ENCODE results near the gene ERN1. TPM values are rescaled to one million over a fixed set of nuclear protein-coding genes. Genes with fewer than 3 reads are reported as not detected.

ERN1 gene
- polyA plus RNA-seq, 1 donor from 2014 or later: 9.6 TPM

DNA sequence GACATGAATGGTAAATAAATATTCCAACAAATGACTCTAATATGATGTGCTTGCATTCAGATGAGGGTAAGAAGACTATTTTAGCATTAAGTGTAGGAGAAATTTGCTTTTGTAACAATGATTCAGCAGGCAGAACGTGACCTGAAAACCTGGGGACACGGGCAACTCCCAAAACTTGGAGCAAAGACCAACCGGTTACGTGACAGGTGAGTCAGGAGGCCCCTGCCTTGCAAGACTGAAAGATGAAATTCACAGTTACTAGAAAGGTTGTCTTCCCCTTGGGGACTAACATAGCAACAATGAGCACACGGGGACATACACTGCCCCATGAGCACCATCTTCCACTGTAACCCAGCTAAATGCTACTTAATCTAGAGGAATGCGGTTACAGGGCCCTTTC lies 33.5 kb upstream of the ERN1 start:
- Mint-ChIP-seq H3K4me3 (no peak overlapping the region), H3K4me1 (no peaks in the 10 kb centered on the region), H3K27ac (no peak overlapping the region), H3K27me3 (no peaks in the 10 kb centered on the region), H3K9me3 (no peaks in the 10 kb centered on the region), H3K36me3 (peaks cover 7% of the 10 kb centered on the region)

DNA sequence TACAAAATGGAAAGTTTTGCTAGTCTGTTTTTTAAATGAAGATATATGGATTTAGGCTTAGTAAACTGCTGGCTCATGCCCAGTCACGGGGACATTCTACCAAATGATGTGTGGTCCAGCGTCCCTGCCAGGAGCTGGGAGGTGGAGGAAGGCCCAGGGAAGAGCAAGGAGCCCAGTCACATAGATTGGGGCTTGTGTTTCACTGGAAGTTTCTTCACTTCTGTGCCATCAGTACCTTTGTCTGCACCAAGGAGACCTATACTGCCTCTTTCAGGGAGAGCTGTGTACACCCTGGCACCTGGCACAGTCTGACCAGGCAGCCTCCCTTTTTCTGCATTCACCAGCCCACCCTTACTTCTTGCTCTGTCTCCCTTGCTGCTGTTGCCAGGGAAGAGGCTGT lies 32.6 kb upstream of the ERN1 start:
- H3K27ac Mint-ChIP-seq: no peak overlapping the region
- peaks cover 5% of the 10 kb centered on the region for H3K36me3 Mint-ChIP-seq
- H3K27me3 Mint-ChIP-seq: no peaks in the 10 kb centered on the region
- no peak overlapping the region for H3K4me3 Mint-ChIP-seq
- H3K9me3 Mint-ChIP-seq: no peaks in the 10 kb centered on the region
- no peaks in the 10 kb centered on the region for H3K4me1 Mint-ChIP-seq

DNA sequence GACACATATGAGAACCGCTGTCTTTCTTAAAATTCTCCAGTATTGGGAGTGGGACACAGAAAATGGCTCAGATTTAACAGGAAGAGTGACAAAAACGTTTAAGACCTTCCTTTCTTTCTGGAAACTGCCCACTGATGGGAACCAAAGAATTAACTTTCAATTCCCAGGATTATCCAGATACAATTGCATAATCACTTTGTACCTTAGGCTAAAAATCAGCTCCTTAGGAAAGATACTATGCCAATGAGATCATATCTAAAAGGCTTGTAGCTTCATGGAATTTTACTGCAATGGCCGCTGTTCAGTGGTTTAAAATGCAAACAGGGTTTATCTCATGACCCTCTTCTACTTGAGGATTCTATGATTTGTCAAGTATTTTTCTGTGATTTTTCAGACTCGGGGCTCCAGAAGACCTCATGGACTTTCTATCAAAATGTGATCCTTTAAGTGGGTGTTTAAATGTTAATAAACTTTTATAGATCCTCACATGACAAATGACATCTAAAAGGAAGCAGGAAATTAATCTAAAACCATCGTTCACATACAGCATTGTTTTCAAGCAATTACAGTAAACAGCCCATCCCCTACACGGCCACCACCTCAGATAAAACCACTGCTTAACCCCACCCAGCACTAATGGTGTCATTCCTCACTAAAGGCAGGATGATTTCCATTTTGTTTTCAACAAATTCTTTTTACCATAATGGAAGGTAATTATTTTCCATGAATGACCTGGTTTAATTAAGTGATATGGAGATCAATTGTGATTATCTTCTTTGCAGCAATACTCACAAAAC lies 31.6 kb upstream of the ERN1 start:
- no peaks in the 10 kb centered on the region for H3K9me3 Mint-ChIP-seq
- no peaks in the 10 kb centered on the region for H3K27me3 Mint-ChIP-seq
- no peak overlapping the region for H3K27ac Mint-ChIP-seq
- no peak overlapping the region for H3K4me3 Mint-ChIP-seq
- peaks cover 5% of the 10 kb centered on the region for H3K36me3 Mint-ChIP-seq
- no peaks in the 10 kb centered on the region for H3K4me1 Mint-ChIP-seq

DNA sequence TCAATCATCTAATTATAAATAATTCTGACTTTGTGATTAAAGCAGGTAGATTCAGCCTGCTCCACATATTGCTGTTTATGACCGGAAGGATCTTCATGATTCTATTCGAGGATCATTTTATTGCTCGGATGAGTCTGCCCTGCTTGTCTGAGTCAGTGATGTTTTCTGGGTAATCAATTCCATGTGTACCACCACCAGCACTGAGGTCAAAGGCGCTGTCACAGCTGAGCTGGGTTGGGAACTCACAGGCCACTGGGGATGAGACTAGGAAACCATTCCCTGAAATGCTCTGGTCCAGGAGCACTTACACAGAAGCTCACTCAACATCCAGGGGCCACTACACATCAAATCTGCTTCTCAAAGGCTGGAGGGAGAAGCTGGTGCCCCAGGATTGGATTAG lies 30.4 kb upstream of the ERN1 start:
- no peaks in the 10 kb centered on the region for H3K4me1 Mint-ChIP-seq

DNA sequence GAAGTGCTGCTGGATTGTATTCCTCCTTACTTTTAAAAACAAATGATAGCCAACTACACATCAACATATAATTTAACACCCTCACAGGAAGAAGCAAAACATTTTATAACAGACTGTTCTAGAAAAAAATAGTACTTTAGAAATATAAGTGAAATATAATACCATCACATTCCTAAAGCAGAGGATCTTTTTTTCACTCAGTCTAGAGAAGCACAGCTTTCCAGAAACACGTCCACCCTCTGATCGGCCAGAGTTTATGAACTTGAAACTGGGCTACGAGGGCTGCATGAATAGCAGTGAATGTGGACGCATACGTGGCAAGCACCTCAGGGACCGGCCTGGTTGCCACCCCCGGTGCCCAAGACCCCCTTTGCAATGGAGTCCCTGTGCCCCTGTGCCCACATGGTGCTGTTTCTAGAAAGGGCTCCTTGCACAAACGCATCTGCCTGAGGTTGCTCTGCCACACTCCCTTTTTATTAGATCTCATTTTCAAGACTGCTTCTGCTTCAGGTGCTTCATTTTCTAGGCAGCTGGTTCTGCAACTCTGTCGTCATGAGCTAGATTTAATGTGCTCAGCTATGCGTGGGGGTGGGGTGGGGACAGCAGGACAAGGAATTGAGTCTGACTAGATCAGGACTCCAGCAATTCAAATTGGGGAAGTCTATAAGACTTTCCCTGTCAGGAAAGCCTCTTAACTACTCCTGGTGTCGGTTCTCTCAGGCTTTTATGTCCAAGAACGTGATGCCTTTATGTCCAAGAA lies 29.1 kb upstream of the ERN1 start:
- no peak overlapping the region for H3K4me3 Mint-ChIP-seq
- H3K27ac Mint-ChIP-seq: no peak overlapping the region
- no peaks in the 10 kb centered on the region for H3K4me1 Mint-ChIP-seq
- no peaks in the 10 kb centered on the region for H3K27me3 Mint-ChIP-seq
- no peaks in the 10 kb centered on the region for H3K9me3 Mint-ChIP-seq
- peaks cover 5% of the 10 kb centered on the region for H3K36me3 Mint-ChIP-seq

More for the DNA sequence above, 30.4 kb upstream of the ERN1 start:
- Mint-ChIP-seq H3K4me3 (no peak overlapping the region), H3K36me3 (peaks cover 5% of the 10 kb centered on the region), H3K27me3 (no peaks in the 10 kb centered on the region), H3K27ac (no peak overlapping the region), H3K9me3 (no peaks in the 10 kb centered on the region)

DNA sequence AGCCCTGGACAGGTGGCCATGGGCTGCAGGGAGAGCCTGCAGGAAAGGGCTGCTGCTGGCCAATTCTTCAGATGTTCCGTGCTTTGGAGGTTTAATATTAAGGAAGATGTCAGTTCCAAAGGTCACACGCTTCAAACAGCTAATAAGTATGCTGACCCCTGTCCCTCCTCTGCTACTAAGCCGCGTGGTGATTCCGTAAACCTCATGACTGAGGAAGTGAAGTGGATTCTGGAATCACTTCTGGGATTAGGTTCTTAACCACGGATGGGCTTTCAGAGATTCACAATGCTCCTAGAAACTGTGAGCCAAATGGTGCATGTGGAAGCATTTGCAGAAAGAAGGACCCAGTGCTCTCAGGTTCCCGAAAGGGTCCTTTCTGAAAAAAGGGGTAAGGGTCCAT lies 28.5 kb upstream of the ERN1 start:
- Mint-ChIP-seq H3K4me1 (no peaks in the 10 kb centered on the region), H3K27ac (no peak overlapping the region), H3K27me3 (no peaks in the 10 kb centered on the region), H3K9me3 (no peaks in the 10 kb centered on the region), H3K4me3 (no peak overlapping the region), H3K36me3 (peaks cover 5% of the 10 kb centered on the region)

DNA sequence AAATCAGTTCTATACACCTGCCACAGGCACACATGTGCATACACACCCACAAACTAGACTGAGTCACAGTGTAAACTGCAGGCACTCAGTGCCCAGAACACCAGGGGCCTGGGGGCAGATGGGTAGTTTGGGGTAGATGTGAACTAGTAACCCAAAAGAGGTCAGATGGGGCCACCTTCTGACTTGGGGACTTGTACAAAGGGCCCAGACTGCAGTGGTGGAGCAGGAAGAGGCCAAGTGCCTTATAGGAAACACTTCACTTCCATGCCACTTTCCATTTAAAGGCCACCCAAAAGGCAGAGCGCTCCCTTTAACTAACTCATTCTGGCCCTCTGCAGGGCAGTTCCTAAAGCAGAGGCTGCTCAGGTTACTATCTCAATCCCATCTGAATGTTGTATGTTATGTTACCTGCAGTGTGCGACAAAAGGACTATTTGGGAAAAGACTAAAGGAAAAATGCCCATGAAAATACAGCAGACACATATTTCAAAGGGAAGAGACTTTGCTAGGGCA lies 27.8 kb upstream of the ERN1 start:
- H3K4me3 Mint-ChIP-seq: no peak overlapping the region
- H3K27ac Mint-ChIP-seq: no peak overlapping the region
- no peaks in the 10 kb centered on the region for H3K9me3 Mint-ChIP-seq
- H3K27me3 Mint-ChIP-seq: no peaks in the 10 kb centered on the region
- H3K36me3 Mint-ChIP-seq: peaks cover 6% of the 10 kb centered on the region
- no peaks in the 10 kb centered on the region for H3K4me1 Mint-ChIP-seq

DNA sequence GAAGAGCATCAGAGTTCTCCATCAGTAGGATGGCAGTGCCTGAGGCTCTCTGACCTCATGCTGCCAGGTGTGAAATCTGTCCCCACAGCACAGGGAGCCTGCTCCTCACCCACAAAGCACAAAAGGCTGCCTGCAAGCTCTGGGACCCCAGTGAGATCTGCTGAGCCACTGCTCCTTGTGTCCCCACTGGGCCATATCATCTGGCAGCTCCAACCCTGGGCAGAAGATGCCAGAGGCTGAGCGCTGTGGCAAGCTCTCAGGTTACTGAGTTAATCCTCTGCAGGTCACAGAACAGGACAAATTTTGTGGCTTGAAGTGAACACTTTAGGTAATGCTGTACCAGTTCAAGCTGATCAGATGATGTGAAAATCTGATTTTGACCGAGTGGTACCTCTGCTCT lies 26.7 kb upstream of the ERN1 start:
- Mint-ChIP-seq H3K36me3 (peaks cover 5% of the 10 kb centered on the region), H3K27me3 (no peaks in the 10 kb centered on the region), H3K4me3 (no peak overlapping the region), H3K27ac (no peak overlapping the region), H3K9me3 (no peaks in the 10 kb centered on the region), H3K4me1 (no peaks in the 10 kb centered on the region)

DNA sequence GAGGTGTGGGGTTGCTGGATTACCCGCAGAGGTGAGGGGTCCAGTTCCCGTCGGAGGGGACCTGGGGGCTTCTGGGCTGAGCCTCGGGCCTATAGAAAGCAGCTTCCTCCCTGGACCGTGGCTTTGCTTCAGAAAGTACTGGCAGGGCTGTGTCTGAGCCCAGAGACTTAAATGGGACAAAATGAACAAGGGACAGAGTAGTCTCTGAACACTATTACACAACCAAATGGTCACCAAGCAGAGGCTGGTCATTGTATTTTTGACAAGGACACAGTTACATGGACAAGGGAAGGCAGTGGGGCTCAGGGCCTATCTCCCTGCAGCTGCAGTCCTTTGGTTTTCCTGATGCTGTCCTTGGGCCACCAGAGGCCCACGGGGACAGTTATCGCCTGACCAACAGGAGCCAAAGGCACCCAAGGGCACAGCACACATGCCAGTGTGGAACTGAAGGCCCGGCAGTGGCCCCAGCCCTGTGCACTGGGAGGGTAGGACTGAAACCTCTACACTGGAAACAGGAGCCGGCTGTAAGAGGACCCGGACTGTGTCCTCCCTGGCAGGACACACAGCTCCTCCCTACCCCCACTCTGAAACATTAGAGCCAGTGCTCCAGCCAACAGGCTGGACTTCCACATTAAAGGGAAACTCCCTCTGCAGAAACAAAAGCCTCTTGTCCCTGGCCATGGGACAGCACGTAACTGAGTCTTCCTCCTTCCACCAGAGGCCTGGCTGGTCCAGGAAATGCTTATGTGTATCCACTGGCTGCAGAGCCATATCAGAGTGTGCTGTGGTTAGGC lies 26.0 kb upstream of the ERN1 start:
- no peaks in the 10 kb centered on the region for H3K27me3 Mint-ChIP-seq
- H3K9me3 Mint-ChIP-seq: no peaks in the 10 kb centered on the region
- H3K27ac Mint-ChIP-seq: no peak overlapping the region
- peaks cover 5% of the 10 kb centered on the region for H3K36me3 Mint-ChIP-seq
- H3K4me3 Mint-ChIP-seq: no peak overlapping the region
- no peaks in the 10 kb centered on the region for H3K4me1 Mint-ChIP-seq

DNA sequence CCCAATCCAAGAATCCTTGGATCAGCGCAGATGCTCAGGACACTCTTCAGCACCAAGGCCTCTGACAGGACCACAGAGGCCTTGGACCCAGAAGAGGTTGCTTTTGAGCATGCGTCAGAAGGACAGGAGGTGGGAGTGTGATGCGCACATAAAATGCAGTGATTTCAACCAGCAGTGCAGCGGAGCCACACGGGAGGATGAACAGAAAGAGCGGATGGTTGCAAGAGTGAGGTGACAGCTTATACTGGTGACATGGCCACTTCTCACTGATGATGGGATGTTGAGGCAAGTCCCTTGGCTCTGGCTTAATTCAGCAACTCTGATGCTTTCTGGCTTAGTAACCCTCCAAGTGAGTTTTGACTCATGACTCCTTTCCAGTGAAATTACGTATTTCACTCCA lies 25.2 kb upstream of the ERN1 start:
- Mint-ChIP-seq H3K27me3 (no peaks in the 10 kb centered on the region), H3K4me1 (no peaks in the 10 kb centered on the region), H3K4me3 (no peak overlapping the region), H3K9me3 (no peaks in the 10 kb centered on the region), H3K36me3 (peaks cover 5% of the 10 kb centered on the region), H3K27ac (no peak overlapping the region)

DNA sequence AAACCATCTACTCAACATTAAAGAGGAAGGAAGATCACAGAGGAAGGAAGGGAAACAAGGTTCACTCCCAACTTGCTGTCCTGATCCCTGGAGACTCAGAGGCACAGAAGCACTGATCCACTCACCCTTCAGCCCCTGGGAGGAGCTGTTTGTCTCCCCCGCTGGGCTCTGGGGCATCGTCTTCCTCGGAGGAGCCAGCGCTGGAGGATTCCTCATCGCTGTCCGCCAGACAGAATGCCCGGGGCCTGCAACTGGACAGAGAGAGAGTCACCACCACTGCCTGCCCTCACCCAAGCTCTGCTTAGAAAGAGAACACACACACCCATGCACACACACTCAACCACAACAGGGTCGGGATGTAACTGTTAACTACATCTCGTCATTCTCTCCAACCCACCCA lies 24.8 kb upstream of the ERN1 start:
- H3K9me3 Mint-ChIP-seq: no peaks in the 10 kb centered on the region
- H3K36me3 Mint-ChIP-seq: peaks cover 5% of the 10 kb centered on the region
- H3K4me3 Mint-ChIP-seq: no peak overlapping the region
- H3K4me1 Mint-ChIP-seq: no peaks in the 10 kb centered on the region
- no peak overlapping the region for H3K27ac Mint-ChIP-seq
- no peaks in the 10 kb centered on the region for H3K27me3 Mint-ChIP-seq

DNA sequence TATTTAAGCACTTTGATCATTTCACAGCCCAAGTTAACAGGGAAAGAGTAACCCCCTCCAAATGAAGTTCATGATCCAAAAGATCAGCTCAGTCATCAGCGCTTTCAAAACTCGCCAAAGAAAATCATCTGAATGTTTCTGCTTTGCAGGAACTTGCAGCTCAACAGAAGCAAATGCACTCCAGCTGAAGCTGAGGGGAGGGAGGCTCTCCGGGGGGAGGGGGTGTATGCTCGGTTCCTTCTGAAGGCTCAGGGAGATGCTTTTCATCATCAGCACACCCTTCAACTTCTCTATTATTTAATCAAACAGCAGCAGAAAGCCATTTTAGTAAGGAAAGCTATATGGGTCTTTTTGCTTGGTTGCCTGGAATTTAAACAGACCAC lies 24.4 kb upstream of the ERN1 start:
- Mint-ChIP-seq H3K27me3 (no peaks in the 10 kb centered on the region), H3K36me3 (peaks cover 5% of the 10 kb centered on the region), H3K27ac (no peak overlapping the region), H3K4me1 (no peaks in the 10 kb centered on the region), H3K9me3 (no peaks in the 10 kb centered on the region), H3K4me3 (no peak overlapping the region)

DNA sequence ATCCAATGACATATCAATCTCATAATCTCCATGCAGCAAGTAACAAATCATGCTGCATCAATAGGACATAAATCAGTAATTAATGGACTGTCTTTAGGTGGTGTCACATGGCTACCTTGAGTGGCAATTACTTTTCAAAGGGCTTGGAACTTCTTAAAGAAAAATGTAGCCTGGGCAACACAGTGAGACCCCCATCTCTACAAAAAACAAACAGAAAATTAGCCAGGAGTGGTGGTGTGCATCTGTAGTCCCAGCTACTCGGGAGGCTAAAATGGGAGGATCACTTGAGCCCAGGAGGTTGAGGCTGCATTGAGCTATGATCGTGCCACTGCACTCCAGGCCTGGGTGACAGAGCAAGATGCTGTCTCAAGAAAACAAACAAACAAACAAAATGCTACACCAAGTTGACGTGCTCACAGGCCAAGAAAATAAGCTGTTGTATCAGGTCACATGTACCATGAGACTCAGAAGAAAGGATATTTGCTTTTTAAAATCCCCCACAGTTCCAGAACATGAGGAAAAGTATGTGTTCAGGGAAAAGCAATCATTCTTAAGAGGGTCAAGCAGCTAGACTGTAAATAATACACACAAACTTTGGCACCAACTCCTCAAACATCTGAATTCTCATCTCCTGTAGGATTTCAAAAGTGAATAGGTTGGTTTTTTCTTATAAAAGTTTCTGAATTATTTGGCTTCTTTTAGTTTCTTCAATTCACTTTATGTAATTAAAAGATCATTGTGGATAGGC lies 23.8 kb upstream of the ERN1 start:
- Mint-ChIP-seq H3K4me3 (no peak overlapping the region), H3K4me1 (no peaks in the 10 kb centered on the region), H3K9me3 (no peaks in the 10 kb centered on the region), H3K27me3 (no peaks in the 10 kb centered on the region), H3K27ac (no peak overlapping the region), H3K36me3 (peaks cover 5% of the 10 kb centered on the region)

DNA sequence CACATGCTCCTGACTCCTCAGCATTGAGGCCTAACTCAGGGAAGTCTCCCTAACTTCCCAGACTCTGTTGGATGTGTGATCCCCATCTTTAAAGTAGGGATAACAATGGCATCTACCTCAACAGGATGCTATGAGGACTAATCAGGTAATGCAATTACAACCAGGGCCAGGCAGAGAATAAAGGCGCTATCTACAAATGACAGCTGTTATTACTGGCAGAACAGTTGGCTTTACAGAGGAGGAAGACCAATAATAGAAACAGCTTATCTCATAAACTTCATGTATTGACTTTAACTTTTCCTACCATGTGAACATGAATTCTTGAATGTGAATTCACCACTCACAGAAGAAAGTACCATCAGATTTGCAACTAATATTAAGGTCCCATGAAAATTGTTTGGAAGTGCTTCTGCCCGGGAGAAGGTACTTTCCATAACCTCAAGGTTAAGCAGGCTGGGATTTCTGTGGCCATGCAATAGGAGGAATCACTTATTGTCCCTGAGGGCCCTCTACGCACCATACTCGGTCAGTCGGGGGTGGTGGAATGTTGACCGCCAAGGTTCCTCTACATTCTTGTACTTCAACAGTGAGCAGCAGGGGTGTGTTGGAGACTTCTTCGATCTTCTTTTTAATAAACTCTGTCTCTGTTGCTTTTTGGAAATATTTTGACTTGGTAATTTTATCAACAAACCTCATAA lies 22.6 kb upstream of the ERN1 start:
- Mint-ChIP-seq H3K9me3 (no peaks in the 10 kb centered on the region), H3K27me3 (no peaks in the 10 kb centered on the region), H3K4me1 (peaks cover 0 to 7% (median 4%) of the 10 kb centered on the region in 3 donors), H3K27ac (peak overlapping the region in 1 of 3 donors; percentile 39), H3K36me3 (peaks cover 5% of the 10 kb centered on the region), H3K4me3 (no peak overlapping the region)

Measured in IgD-negative memory B cell (primary cell).